ENCODE measurements around the gene STXBP1.

STXBP1 gene

GRCh38 chr9:127694890-127695720, 83.0 kb downstream of the STXBP1 start:
- DNase-seq, result no peak

- DNase-seq, result no peak
These were observed 85.5 kb downstream of the STXBP1 start for GRCh38 chr9:127697575-127697974.

- no peak for DNase-seq
These were observed 86.3 kb downstream of the STXBP1 start for GRCh38 chr9:127698386-127698785.

- peak; percentile 91 for DNase-seq
These were observed 87.1 kb downstream of the STXBP1 start for GRCh38 chr9:127698985-127699670.

GRCh38 chr9:127700140-127700539, 88.1 kb downstream of the STXBP1 start:
- DNase-seq, result no peak

- DNase-seq, result no peak
These were observed 88.6 kb downstream of the STXBP1 start for GRCh38 chr9:127700594-127701255.

- no peak for DNase-seq
These were observed 91.3 kb downstream of the STXBP1 start for GRCh38 chr9:127703289-127703946.

- no peak for DNase-seq
These were observed 93.7 kb downstream of the STXBP1 start for GRCh38 chr9:127705577-127706379.

GRCh38 chr9:127706836-127707241, 94.8 kb downstream of the STXBP1 start, which contains the start of gene CFAP157:
TSS of gene CFAP157 (plus strand) at chr9:127706988. CDS start at chr9:127707032, 44 bp downstream.
- no peak for DNase-seq

- no peak for DNase-seq
These were observed 95.7 kb downstream of the STXBP1 start for GRCh38 chr9:127707766-127708165.

GRCh38 chr9:127708952-127709587, 97.0 kb downstream of the STXBP1 start:
- no peak for DNase-seq

GRCh38 chr9:127710204-127710783, 98.2 kb downstream of the STXBP1 start:
- no peak for DNase-seq

GRCh38 chr9:127711226-127711701, 99.2 kb downstream of the STXBP1 start:
- DNase-seq, result no peak

GRCh38 chr9:127711831-127712274, 99.8 kb downstream of the STXBP1 start:
- no peak for DNase-seq

GRCh38 chr9:127712371-127712770, 100.3 kb downstream of the STXBP1 start:
- no peak for DNase-seq

GRCh38 chr9:127712867-127713266, 100.8 kb downstream of the STXBP1 start:
- no peak for DNase-seq

- no peak for DNase-seq
These were observed 102.1 kb downstream of the STXBP1 start for GRCh38 chr9:127714020-127714750.

GRCh38 chr9:127714951-127715469, 102.9 kb downstream of the STXBP1 start:
- DNase-seq, result no peak

GRCh38 chr9:127715470-127716337, 103.6 kb downstream of the STXBP1 start, which contains the start of the genes PTRH1 and TTC16:
TSS of gene PTRH1 (minus strand) at chr9:127715663. CDS start at chr9:127715639, 24 bp downstream.
TSS of gene TTC16 (plus strand) at chr9:127716079. CDS start at chr9:127716146, 67 bp downstream.
- DNase-seq, result peak; percentile 96
